Stimulated activated CD4-positive, alpha-beta T cell treated with anti-CD3 and anti-CD28 coated beads, Interleukin-2, amount 100 ng/mL, for 24 hours (primary cell): ENCODE data around the gene CUEDC1.
A peak's percentile ranks its signal among the peaks of the same experiment; 100 is the strongest.

Experiments
- DNase-seq, 2 donors: peaks; one replicate each; pipeline ENCODE4 v3.0.0-alpha.2; 2020

Gene CUEDC1

DNA sequence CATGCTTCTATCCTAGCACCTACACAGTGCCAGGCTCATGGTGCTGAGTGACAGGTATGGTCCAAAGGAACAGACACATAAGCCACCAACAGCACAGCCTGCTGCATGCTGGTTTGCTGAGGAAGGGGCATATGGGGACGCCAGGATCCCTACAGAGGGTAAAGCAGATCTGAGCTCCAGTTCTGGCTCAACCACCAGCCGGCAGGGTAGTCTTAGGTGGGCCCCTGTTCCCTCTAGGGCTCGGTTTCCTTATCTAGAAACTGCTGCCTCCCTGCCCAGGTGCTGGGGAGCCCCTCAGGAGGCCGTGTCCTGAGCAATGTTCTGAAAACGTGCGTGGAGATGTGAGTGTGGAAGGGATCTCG is 81.2 kb downstream of the CUEDC1 start:
- DNase-seq, result no peak

DNA sequence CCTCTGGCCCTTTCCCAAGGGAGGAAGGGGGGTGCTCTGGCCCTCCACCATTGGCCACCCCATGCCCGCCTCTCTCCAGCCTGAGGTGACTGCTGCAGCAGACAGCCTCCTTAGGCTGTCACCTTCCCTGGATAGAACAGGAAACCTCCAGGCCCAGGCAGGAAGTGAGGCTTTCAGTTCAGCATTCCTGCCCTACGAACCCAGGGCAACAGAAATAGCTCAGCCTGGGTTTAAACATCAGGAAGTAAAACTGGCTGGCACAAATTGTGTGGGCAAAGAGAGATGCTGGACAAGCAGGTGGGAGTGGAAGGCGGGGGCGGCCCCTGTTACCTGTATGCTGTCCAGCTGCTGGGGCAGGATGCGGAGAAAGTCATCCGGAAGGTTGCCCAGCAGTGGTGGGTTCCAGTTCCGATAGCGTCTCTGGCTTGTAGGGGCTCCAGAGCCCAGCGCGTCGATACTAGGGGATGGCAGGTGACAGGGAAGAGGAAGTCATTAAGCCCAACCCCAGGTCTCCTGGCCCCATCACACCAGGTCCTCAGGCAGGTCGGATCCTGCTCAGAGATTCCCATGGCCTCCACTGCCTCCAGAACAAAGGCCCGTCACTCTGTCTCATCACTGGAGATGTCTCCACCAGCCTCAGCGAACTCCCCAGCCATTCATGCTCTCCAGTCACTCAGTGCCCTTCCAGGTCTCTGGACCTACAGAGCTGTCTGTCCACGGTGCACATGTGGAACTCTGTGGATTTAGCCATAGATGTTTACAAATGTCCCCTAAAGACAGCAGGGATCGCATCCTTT is 81.8 kb downstream of the CUEDC1 start:
- no peak for DNase-seq

DNA sequence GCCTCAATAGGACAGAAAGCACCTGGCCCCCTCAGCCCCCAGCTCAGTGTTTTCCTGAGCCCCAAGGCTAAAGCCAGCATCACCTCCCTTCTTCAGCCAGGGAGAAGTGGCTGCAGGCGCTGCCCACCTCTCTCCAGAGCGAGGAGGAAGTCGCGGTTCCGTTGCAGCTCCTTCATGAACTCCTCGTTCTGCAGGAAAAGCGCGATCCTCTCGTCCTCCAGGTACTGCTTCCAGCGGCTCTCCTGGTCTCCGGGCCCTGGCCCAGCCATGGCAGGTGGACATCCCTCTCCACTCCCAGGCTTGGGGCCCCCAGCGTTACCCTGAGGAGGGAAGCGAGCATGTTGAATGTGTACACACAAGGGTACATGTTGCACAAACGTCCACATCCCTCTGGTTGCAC is 82.7 kb downstream of the CUEDC1 start:
- no peak for DNase-seq

GRCh38 chr17:57871863-57872262 is 83.3 kb downstream of the CUEDC1 start:
- DNase-seq, result no peak

DNA sequence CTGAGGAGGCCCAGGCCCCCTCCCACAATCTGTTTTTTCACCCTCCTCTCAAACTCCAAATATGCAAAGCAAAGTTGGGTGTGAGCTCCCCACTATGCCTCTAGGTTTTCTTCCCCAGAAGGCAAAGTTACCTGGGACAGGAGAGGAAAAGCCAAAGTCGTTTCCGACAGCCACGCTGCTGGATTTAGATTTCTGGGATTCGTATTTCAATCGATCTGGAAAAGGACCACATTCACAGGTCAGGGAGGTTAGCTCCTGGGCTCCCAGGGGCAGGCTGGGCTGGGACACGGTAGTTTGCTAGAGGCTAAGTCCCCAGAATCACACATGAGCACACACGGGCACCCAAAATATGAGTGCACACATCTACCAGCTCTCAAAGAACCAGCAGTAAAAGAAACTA is 84.1 kb downstream of the CUEDC1 start:
- no peak for DNase-seq

GRCh38 chr17:57870283-57870635 is 85.0 kb downstream of the CUEDC1 start:
- no peak for DNase-seq

GRCh38 chr17:57869617-57870282 is 85.5 kb downstream of the CUEDC1 start:
- DNase-seq, result no peak

GRCh38 chr17:57868910-57869616 is 86.1 kb downstream of the CUEDC1 start:
- no peak for DNase-seq

GRCh38 chr17:57868007-57868909 is 87.0 kb downstream of the CUEDC1 start:
- DNase-seq, result peak in 1 of 2 donors; percentile 20

DNA sequence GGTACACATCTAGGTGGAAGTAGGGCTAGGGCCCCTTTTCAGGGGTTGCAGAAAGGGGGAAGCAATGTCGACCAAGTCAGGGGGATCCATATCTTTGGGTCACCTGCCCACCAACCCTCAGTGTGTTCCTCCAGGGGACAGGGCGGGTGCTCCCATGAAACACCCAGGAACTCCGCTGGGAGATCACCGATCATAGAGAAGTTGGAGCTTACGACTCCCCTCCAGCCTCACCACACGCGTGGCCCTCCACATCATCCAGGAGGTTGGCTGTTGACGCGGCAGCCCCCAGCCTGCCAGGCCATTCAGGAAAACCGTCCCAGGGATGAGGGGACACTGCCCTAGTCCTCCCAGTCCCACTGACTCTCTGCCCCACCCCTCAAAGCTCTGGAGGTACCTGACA is 88.1 kb downstream of the CUEDC1 start:
- DNase-seq, result no peak

DNA sequence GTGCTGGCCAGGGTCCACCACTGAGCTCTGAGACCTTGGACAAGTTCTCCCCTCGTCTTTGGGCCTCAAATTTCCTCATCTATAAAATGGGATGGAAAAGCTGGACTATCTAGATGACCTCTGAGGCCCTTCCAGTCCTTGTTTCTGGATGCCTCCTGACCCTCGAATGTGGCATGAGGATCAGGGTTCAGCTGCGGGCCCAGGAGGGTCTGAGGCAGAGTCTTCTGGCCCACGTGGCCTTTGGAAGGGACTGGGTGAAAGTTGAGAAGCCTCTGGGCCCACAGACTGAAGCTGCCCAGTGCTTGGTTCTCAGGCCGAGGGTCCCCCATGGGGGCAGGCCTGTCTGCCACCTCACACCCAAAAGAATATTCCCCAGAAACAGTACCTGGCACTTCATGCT is 88.5 kb downstream of the CUEDC1 start:
- no peak for DNase-seq

DNA sequence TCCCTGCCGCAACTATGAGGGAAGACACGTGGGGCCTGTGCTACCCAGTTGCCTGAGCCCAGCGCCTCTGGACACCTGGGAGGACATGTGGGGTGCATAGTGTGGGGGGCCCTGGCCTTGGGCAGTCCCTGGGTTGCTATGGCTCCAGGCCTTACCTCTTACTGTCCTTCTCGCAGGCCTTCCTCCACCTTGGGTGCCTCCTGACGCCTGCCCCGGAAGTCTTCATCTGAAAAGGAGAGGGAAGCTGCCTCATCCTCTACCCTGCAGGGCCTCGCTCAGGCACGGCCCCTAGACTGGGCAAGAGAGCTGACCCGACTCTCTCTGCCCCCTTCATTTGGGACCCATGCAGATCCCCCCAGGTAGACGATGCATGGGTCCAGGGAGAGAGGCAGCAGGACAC is 88.9 kb downstream of the CUEDC1 start:
- DNase-seq, result no peak

DNA sequence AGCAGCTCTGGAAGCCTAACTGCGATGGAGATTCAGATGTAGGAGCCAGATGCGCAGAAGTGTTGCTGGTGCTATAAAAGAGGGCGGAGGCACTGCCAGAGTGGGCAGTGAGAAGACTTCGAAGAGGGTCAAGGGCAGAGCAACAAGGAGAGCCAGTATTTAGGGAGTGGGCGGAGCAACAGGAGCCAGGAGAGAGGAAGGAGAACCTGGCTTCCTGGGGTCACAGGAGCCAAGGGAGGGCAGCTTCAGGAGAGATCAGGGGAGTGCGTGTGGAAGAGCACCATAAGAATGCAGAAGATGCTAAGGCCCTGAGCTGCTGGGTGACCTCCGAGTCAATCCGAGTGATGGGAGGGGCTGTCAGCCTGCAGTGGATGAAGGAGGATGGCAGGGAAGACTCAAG is 90.9 kb downstream of the CUEDC1 start:
- no peak for DNase-seq

DNA sequence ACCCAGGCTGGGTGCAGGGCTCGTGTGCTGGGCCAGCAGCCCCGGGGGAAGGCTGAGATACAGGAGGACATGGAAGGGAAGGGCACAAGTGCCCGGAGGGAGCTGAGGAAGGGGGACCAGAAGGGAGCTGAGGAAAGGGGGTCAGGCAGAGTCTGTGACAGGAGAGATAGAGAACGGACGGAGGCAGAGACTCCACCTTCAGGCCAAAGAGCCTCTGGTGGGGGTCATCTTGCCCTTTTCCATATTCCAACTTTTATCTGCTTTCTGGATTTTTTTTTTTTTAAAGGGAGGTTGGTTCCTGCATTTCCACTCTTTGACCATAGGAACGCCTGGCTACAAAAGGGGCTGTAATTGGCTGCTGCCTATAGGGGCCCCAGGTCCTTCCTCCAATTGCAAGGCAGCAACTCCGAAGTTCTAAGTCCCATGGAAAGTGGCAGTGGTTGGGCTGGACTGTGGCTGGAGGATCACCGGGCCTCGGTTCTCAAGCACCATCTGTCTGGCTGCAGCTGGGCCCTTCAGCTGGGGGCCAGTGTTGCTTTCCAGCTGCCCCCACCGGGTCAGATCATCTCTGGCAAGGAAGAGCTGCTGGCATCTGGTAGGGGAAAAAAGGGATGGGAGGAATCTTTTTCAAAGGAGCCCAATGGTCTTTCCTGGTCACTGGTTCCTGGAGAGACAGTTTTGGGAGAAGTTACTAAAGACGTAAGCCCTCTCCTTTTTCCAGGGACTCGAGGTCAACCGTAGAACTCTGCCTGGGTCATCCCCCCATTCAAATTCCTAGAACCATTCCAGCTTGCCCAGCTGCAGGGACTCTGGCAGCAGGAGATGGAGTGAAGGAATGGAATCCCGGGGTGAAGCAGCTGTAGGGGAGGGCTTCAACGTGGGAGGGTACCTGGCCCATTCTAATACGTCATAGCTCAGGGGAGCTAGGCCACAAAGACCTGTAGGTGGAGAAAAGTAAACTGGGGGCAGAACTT is 92.2 kb downstream of the CUEDC1 start:
- no peak for DNase-seq

DNA sequence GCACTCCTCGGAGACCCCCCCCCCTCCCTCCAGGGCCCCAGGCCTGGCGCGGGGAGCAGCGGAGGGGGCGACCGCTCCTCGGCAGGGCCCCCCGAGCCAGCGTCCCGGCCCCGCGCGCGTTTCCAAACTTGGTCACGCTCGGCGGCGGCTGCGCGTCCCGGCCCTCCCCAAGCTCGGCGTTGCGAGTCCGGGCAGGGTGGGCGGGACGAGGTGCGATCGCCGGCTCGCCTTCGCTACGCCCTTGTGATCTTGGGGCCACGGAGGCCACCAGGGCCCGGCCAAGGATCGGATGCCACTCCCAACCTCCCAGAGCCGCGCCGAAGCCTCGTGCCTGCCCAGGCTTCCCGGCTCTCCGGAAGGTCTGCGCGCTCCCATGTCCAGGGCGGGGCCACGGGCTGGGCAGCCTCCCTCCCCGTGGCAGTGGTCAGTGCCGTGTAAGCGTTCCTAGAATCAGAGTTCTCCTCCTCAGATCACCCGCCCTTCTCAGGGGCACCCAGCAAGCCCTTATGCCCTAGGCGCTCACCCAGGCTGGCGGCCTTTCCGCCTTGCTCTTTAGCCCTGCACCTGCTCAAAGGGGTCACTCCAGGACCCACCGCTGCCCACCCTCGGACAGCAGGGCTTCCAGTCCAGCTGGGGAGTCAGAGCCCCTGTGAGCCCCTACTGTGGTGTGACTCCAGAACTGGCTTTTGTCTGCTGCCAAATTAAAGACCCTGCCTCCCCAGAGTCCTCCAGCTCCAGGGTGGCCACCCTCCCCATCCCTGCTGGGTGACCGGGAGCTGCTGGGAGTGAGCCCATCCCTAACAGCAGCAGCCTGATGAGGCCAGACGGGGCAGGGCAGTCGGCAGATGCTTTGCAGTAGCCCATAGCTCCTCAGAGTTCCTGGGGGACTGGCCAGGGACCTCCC is 93.2 kb downstream of the CUEDC1 start:
- no peak for DNase-seq

DNA sequence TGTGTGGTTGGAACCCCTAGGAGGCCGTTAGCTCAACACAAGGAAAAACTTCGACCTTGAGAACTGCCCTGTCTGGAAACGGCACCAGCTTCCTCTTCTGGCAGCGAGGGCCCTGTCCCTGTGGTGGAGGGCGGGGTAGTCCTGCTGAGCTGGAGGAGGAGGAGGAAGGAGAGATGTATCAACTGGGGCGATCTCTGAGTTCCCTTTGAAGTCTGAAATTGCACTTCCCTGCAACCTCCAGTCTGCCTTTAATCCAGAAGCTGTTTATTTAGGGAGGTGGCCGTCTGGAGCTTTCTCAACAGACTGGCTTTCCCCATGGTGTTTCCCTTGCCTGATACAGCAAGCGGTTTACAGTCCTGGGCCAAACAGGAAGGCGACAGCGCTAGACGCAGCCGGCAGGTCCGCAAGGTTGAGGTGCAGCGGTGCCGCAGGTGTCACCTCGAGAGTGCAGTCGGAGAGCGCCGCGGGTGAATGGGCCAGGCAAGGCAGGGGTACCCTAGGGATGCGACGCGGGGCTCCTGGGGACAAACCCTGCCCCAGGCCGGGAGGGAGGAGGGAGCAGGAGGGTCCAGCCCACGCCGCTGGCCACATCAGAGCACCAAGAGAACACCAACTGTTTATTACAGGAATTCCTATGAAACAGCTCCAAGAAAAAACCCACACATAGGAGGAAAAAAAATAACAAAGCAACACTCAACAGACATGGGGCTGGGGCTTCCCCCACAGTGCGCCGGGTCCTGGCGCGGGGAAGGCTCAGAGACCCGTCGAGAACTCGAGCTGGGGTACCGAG is 94.0 kb downstream of the CUEDC1 start:
- DNase-seq, result peak in 1 of 2 donors; percentile 45

- no peak for DNase-seq
Observed at GRCh38 chr17:57860414-57860999, 94.7 kb downstream of the CUEDC1 start.

DNA sequence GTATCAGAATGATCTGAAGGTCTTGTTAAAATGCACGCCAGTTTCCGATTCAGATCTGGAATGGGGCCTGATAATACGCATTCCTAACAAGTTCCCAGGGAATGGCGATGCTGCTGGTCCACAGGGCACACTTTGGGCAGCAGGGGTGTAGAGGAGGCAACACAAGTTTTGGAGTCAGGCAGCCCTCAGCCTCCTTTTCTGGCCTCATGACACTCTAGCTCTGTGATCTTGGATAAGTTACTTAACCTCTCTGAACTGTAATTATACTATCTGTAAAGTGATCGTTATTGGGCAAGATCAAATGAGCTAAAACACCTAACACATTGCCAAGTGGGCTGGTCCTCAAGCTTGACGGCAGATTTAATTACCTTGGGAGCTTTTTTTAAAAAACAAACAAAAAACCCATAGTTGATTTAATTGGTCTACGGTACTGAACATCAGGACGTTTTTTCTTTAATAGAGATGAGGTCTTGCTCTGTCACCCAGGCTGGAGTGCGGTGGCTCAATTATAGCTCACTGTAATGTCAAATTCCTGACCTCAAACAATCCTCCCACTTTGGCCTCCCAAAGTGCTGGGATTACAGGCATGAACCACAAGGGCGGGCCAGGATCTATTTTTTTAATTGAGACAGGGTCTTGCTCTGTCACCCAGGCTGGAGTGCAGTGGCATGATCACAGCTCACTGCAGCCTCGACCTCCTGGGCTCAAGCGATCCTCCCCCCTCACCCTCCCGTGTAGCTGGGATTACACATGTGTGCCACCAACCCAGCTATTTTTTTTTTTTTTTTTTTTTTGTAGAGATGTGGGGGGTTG is 95.4 kb downstream of the CUEDC1 start:
- no peak for DNase-seq

DNA sequence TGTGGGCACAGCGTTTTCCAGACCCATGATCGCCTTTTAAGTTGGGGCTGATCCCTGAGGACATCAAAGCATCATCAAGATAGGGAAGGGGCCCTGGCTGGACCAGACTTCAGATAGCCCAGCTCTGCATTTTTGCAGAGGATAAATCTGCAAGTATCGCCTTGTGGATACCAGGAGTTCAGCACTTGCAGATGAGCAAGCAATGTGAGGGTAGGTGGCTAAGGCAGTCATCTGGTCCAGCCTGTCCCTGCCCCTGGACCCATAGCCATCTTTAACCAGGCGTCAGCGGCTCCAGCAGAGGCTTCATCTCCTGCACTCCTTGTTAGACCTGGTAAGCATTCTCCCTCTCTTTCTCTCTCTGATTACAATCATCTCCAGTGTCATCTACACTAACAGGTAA is 96.4 kb downstream of the CUEDC1 start:
- DNase-seq, result no peak
